Gastrocnemius medialis (tissue), 4 donors: ENCODE results near the gene GABRB3. TPM values are rescaled to one million over a fixed set of nuclear protein-coding genes. Genes with fewer than 3 reads are reported as not detected.

Experiments
- ATAC-seq, 2 donors: fragments of 150-250 bp; one replicate each; pipeline ENCODE4 v1.9.1; 2016
- DNase-seq, 2 donors: peaks; one replicate each; pipeline ENCODE4 v3.0.0-alpha.2; 2019
- H3K27ac ChIP-seq, 4 donors: fragments of 200-600 bp; sonication (generic); 1 replicate in 1 of 4; 2 replicates in 3 of 4; pipeline ENCODE4 v1.5.1; 2016 to 2018; ENCODE audit warnings: mild to moderate bottlenecking in 2 of 4, moderate library complexity in 1 of 4
- H3K27me3 ChIP-seq, 3 donors: fragments of 200-600 bp; sonication (generic) in 2 of 3; 1 replicate in 1 of 3; 2 replicates in 2 of 3; pipeline versions ENCODE4 v1.5.1 to v1.6.0; 2016 to 2019; ENCODE audit warnings: mild to moderate bottlenecking in 1 of 3, moderate library complexity in 1 of 3
- H3K36me3 ChIP-seq, 2 donors: fragments of 200-600 bp; sonication (generic) in 1 of 2; one replicate each; pipeline ENCODE4 v1.5.1; 2017 to 2018
- H3K4me1 ChIP-seq, 2 donors: fragments of 200-600 bp; sonication (generic) in 1 of 2; one replicate each; pipeline ENCODE4 v1.5.1; 2016 to 2017; ENCODE audit warnings: mild to moderate bottlenecking in 2 of 2
- H3K4me3 ChIP-seq, 4 donors: fragments of 200-600 bp; sonication (generic) in 3 of 4; 1 replicate in 1 of 4; 2 replicates in 3 of 4; pipeline ENCODE4 v1.5.1; 2016 to 2019; ENCODE audit warnings: mild to moderate bottlenecking in 2 of 4
- H3K9me3 ChIP-seq, 3 donors: fragments of 200-600 bp; sonication (generic) in 2 of 3; 1 replicate in 1 of 3; 2 replicates in 2 of 3; pipeline ENCODE4 v1.5.1; 2016 to 2019
- CTCF ChIP-seq, 5 experiments: fragments of 450-650 bp in 3 of 5; fragments of 200-600 bp in 2 of 5; sonication (generic) in 2 of 5; IDR thresholded peaks in 4 of 5; conservative IDR thresholded peaks in 1 of 5; 1 replicate in 4 of 5; 2 replicates in 1 of 5; pipeline ENCODE4 v1.5.1; 2016 to 2019; ENCODE audit warnings: antibody characterized with exemption in 5 of 5, mild to moderate bottlenecking in 3 of 5, moderate library complexity in 3 of 5
- POLR2A ChIP-seq, 2 donors: fragments of 450-650 bp; IDR thresholded peaks; one replicate each; pipeline ENCODE4 v1.6.1; 2017; ENCODE audit warnings: antibody characterized with exemption in 2 of 2, mild to moderate bottlenecking in 2 of 2, moderate library complexity in 2 of 2
- in situ Hi-C, 4 donors: fragments of 200-750 bp; cut with MboI; loops; one replicate each; pipeline versions ENCODE4 v1.15.0 to v1.8.0; 2017; ENCODE audit warnings: low sequenced_read_pairs in 4 of 4
- intact Hi-C: fragments of 100-400 bp; cut with DNase I; formaldehyde crosslinking; loops from one replicate; pipeline ENCODE4 v1.15.1; 2023; ENCODE audit warnings: low total_unique reads
- total RNA-seq, 4 donors: library from RNA; depleted of rRNA; stranded (reverse); fragments of >200 nt; gene quantifications; one replicate each; pipeline versions ENCODE4 v1.1.0 to v1.2.3, GENCODE V29; 2016

GABRB3 gene
- total RNA-seq, 4 donors from 2014 or later: 0.23 to 0.91 (median 0.35) TPM

GRCh38 chr15:26805470-26805869 lies 32.6 kb upstream of the GABRB3 start:
- Histone ChIP-seq H3K9me3 (no peaks in the 10 kb centered on the region), H3K27ac (no peak overlapping the region), H3K4me3 (no peak overlapping the region), H3K4me1 (no peaks in the 10 kb centered on the region), H3K36me3 (no peaks in the 10 kb centered on the region), H3K27me3 (no peaks in the 10 kb centered on the region)
- ATAC-seq (no peak), DNase-seq (no peak)
- in situ Hi-C loops (no loop called here), intact Hi-C loops (no loop called here)
- TF ChIP-seq CTCF (IDR thresholded peaks at IDR 0.05 in 4 of 5, conservative IDR thresholded peaks at IDR 0.05 in 1 of 5) (no peak), POLR2A (IDR thresholded peaks at IDR 0.05) (no peak)

GRCh38 chr15:26804063-26804804 lies 31.4 kb upstream of the GABRB3 start:
- Histone ChIP-seq H3K27me3 (no peaks in the 10 kb centered on the region), H3K4me1 (no peaks in the 10 kb centered on the region), H3K36me3 (no peaks in the 10 kb centered on the region), H3K27ac (no peak overlapping the region), H3K4me3 (no peak overlapping the region), H3K9me3 (no peaks in the 10 kb centered on the region)
- in situ Hi-C loops (no loop called here), intact Hi-C loops (no loop called here)
- ATAC-seq (no peak), DNase-seq (no peak)
- no peak for TF ChIP-seq CTCF (IDR thresholded peaks at IDR 0.05 in 4 of 5, conservative IDR thresholded peaks at IDR 0.05 in 1 of 5)
- TF ChIP-seq POLR2A (IDR thresholded peaks at IDR 0.05): no peak

- in situ Hi-C loops (no loop called here), intact Hi-C loops (no loop called here)
- TF ChIP-seq POLR2A (IDR thresholded peaks at IDR 0.05) (no peak), CTCF (IDR thresholded peaks at IDR 0.05 in 4 of 5, conservative IDR thresholded peaks at IDR 0.05 in 1 of 5) (no peak)
- Histone ChIP-seq H3K4me1 (no peaks in the 10 kb centered on the region), H3K27ac (no peak overlapping the region), H3K36me3 (no peaks in the 10 kb centered on the region), H3K9me3 (no peaks in the 10 kb centered on the region), H3K27me3 (no peaks in the 10 kb centered on the region), H3K4me3 (no peak overlapping the region)
- no peak for DNase-seq
- no peak for ATAC-seq
Measured at GRCh38 chr15:26790118-26790517, 17.3 kb upstream of the GABRB3 start.

GRCh38 chr15:26781816-26782215 lies 8.9 kb upstream of the GABRB3 start:
- in situ Hi-C loops (no loop called here), intact Hi-C loops (no loop called here)
- no peak for ATAC-seq
- Histone ChIP-seq H3K36me3 (no peaks in the 10 kb centered on the region), H3K27ac (no peak overlapping the region), H3K27me3 (no peaks in the 10 kb centered on the region), H3K9me3 (no peaks in the 10 kb centered on the region), H3K4me3 (no peak overlapping the region), H3K4me1 (no peaks in the 10 kb centered on the region)
- DNase-seq: no peak
- TF ChIP-seq CTCF (IDR thresholded peaks at IDR 0.05 in 4 of 5, conservative IDR thresholded peaks at IDR 0.05 in 1 of 5) (no peak), POLR2A (IDR thresholded peaks at IDR 0.05) (no peak)

GRCh38 chr15:26773917-26774316 lies 1.1 kb upstream of the GABRB3 start:
- Histone ChIP-seq H3K9me3 (no peaks in the 10 kb centered on the region), H3K36me3 (no peaks in the 10 kb centered on the region), H3K4me3 (no peak overlapping the region), H3K4me1 (no peaks in the 10 kb centered on the region), H3K27me3 (peaks cover 20 to 45% (median 23%) of the 10 kb centered on the region in 3 donors), H3K27ac (no peak overlapping the region)
- intact Hi-C loops (no loop called here), in situ Hi-C loops (no loop called here)
- ATAC-seq (no peak), DNase-seq (no peak)
- no peak for TF ChIP-seq POLR2A (IDR thresholded peaks at IDR 0.05)
- TF ChIP-seq CTCF (IDR thresholded peaks at IDR 0.05 in 4 of 5, conservative IDR thresholded peaks at IDR 0.05 in 1 of 5): no peak
